Measurements from ENCODE around the gene TADA2B.

DNA sequence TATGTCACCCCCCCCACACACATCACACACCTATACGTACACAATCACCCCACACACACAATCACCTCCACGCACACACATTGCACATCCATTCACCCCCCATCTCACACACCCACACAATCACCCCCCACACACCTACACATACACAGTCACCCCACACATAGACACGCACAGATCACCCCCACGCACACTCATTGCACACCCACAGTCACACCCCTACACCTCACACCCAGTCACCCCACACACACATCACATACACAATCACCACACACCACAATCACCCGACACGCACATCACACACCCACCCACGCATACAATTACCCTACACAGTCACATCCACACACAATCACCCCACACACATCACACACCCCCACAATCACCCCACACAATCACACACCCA is 15.9 kb upstream of the TADA2B start:
- TF ChIP-seq RELA (CRISPR knock-in tag; IDR thresholded peaks at IDR 0.05; ENCODE audit: borderline replicate concordance) (no peak), HMGA2 (CRISPR knock-in tag; IDR thresholded peaks at IDR 0.05) (no peak), NFE2L1 (CRISPR knock-in tag; IDR thresholded peaks at IDR 0.05) (no peak), JUN (CRISPR knock-in tag; IDR thresholded peaks at IDR 0.05) (no peak), ZNF138 (CRISPR knock-in tag; conservative IDR thresholded peaks at IDR 0.05) (no peak), CREM (CRISPR knock-in tag; IDR thresholded peaks at IDR 0.05) (no peak)
- TF ChIP-seq, protein P1, sequence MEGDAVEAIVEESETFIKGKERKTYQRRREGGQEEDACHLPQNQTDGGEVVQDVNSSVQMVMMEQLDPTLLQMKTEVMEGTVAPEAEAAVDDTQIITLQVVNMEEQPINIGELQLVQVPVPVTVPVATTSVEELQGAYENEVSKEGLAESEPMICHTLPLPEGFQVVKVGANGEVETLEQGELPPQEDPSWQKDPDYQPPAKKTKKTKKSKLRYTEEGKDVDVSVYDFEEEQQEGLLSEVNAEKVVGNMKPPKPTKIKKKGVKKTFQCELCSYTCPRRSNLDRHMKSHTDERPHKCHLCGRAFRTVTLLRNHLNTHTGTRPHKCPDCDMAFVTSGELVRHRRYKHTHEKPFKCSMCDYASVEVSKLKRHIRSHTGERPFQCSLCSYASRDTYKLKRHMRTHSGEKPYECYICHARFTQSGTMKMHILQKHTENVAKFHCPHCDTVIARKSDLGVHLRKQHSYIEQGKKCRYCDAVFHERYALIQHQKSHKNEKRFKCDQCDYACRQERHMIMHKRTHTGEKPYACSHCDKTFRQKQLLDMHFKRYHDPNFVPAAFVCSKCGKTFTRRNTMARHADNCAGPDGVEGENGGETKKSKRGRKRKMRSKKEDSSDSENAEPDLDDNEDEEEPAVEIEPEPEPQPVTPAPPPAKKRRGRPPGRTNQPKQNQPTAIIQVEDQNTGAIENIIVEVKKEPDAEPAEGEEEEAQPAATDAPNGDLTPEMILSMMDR (IDR thresholded peaks at IDR 0.05): no peak
- TF ChIP-seq, protein P2, sequence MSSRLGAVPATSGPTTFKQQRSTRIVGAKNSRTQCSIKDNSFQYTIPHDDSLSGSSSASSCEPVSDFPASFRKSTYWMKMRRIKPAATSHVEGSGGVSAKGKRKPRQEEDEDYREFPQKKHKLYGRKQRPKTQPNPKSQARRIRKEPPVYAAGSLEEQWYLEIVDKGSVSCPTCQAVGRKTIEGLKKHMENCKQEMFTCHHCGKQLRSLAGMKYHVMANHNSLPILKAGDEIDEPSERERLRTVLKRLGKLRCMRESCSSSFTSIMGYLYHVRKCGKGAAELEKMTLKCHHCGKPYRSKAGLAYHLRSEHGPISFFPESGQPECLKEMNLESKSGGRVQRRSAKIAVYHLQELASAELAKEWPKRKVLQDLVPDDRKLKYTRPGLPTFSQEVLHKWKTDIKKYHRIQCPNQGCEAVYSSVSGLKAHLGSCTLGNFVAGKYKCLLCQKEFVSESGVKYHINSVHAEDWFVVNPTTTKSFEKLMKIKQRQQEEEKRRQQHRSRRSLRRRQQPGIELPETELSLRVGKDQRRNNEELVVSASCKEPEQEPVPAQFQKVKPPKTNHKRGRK (CRISPR knock-in tag; IDR thresholded peaks at IDR 0.05; ENCODE audit: borderline replicate concordance): no peak
- TF ChIP-seq, protein P3, sequence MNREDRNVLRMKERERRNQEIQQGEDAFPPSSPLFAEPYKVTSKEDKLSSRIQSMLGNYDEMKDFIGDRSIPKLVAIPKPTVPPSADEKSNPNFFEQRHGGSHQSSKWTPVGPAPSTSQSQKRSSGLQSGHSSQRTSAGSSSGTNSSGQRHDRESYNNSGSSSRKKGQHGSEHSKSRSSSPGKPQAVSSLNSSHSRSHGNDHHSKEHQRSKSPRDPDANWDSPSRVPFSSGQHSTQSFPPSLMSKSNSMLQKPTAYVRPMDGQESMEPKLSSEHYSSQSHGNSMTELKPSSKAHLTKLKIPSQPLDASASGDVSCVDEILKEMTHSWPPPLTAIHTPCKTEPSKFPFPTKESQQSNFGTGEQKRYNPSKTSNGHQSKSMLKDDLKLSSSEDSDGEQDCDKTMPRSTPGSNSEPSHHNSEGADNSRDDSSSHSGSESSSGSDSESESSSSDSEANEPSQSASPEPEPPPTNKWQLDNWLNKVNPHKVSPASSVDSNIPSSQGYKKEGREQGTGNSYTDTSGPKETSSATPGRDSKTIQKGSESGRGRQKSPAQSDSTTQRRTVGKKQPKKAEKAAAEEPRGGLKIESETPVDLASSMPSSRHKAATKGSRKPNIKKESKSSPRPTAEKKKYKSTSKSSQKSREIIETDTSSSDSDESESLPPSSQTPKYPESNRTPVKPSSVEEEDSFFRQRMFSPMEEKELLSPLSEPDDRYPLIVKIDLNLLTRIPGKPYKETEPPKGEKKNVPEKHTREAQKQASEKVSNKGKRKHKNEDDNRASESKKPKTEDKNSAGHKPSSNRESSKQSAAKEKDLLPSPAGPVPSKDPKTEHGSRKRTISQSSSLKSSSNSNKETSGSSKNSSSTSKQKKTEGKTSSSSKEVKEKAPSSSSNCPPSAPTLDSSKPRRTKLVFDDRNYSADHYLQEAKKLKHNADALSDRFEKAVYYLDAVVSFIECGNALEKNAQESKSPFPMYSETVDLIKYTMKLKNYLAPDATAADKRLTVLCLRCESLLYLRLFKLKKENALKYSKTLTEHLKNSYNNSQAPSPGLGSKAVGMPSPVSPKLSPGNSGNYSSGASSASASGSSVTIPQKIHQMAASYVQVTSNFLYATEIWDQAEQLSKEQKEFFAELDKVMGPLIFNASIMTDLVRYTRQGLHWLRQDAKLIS (CRISPR knock-in tag; IDR thresholded peaks at IDR 0.05; ENCODE audit: borderline replicate concordance): no peak
- TF ChIP-seq, protein P4, sequence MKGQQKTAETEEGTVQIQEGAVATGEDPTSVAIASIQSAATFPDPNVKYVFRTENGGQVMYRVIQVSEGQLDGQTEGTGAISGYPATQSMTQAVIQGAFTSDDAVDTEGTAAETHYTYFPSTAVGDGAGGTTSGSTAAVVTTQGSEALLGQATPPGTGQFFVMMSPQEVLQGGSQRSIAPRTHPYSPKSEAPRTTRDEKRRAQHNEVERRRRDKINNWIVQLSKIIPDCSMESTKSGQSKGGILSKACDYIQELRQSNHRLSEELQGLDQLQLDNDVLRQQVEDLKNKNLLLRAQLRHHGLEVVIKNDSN (CRISPR knock-in tag; IDR thresholded peaks at IDR 0.05): no peak
- TF ChIP-seq, protein P5, sequence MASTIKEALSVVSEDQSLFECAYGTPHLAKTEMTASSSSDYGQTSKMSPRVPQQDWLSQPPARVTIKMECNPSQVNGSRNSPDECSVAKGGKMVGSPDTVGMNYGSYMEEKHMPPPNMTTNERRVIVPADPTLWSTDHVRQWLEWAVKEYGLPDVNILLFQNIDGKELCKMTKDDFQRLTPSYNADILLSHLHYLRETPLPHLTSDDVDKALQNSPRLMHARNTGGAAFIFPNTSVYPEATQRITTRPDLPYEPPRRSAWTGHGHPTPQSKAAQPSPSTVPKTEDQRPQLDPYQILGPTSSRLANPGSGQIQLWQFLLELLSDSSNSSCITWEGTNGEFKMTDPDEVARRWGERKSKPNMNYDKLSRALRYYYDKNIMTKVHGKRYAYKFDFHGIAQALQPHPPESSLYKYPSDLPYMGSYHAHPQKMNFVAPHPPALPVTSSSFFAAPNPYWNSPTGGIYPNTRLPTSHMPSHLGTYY (CRISPR knock-in tag; IDR thresholded peaks at IDR 0.05): no peak
- TF ChIP-seq, protein P6, sequence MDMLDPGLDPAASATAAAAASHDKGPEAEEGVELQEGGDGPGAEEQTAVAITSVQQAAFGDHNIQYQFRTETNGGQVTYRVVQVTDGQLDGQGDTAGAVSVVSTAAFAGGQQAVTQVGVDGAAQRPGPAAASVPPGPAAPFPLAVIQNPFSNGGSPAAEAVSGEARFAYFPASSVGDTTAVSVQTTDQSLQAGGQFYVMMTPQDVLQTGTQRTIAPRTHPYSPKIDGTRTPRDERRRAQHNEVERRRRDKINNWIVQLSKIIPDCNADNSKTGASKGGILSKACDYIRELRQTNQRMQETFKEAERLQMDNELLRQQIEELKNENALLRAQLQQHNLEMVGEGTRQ (CRISPR knock-in tag; IDR thresholded peaks at IDR 0.05): no peak

Data from WTC11 (cell line).